Measurements from ENCODE around the gene LCN6. TPM values are rescaled to one million over a fixed set of nuclear protein-coding genes. Genes with fewer than 3 reads are reported as not detected.

Gene LCN6
- total and polyA plus RNA-seq, 2 of the 13 experiments (the other 11 are each of a cell fraction or from before 2014, with no cell fraction given): not detected

DNA sequence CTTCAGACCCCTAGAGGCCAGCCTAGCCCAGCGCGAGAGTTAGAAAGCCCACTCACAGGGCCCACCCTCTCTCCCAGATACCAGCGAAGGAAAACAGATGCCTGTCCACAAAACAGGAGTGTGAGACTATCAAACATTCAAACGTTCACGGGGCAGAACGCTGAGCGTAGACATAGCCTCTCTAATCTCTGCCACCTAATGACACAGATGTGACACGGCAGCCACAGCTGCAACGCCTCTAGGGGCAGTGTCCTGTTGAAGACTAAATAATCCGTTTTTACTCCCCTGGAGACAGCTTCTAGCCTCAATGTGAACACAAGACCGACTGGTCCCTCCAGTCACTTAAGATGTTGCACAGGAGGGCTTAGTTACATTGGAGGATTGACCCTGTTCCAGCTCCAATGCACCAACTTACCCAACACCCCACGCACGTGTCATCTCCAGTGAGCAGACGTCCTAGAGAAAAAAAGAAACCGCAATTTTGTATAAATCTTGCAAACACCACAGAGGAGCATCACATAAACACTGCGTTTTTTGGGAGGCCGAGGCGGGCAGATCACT lies 21.6 kb downstream of the LCN6 start (continued):
- TF ChIP-seq ATRX (CRISPR knock-in tag; IDR thresholded peaks at IDR 0.05; ENCODE audit: borderline replicate concordance): no peak
- TF ChIP-seq MAFK (conservative IDR thresholded peaks at IDR 0.05 in 1 of 2, IDR thresholded peaks at IDR 0.05 in 1 of 2; ENCODE audit: low read length in 2 of 2): no peak
- TF ChIP-seq, protein P1, sequence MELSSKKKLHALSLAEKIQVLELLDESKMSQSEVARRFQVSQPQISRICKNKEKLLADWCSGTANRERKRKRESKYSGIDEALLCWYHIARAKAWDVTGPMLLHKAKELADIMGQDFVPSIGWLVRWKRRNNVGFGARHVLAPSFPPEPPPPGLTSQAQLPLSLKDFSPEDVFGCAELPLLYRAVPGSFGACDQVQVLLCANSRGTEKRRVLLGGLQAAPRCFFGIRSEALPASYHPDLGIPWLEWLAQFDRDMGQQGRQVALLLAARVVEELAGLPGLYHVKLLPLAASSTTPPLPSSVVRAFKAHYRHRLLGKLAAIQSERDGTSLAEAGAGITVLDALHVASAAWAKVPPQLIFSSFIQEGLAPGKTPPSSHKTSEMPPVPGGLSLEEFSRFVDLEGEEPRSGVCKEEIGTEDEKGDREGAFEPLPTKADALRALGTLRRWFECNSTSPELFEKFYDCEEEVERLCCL (CRISPR knock-in tag; IDR thresholded peaks at IDR 0.05; ENCODE audit: borderline replicate concordance): no peak
- TF ChIP-seq, protein P2, sequence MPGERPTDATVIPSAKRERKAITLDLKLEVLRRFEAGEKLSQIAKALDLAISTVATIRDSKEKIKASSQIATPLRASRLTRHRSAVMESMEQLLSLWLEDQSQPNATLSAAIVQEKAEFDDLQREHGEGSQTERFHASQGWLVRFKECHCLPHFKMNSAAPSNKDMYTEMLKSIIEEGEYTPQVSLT (CRISPR knock-in tag; IDR thresholded peaks at IDR 0.05; ENCODE audit: borderline replicate concordance, low read depth): no peak
- TF ChIP-seq, protein P3, sequence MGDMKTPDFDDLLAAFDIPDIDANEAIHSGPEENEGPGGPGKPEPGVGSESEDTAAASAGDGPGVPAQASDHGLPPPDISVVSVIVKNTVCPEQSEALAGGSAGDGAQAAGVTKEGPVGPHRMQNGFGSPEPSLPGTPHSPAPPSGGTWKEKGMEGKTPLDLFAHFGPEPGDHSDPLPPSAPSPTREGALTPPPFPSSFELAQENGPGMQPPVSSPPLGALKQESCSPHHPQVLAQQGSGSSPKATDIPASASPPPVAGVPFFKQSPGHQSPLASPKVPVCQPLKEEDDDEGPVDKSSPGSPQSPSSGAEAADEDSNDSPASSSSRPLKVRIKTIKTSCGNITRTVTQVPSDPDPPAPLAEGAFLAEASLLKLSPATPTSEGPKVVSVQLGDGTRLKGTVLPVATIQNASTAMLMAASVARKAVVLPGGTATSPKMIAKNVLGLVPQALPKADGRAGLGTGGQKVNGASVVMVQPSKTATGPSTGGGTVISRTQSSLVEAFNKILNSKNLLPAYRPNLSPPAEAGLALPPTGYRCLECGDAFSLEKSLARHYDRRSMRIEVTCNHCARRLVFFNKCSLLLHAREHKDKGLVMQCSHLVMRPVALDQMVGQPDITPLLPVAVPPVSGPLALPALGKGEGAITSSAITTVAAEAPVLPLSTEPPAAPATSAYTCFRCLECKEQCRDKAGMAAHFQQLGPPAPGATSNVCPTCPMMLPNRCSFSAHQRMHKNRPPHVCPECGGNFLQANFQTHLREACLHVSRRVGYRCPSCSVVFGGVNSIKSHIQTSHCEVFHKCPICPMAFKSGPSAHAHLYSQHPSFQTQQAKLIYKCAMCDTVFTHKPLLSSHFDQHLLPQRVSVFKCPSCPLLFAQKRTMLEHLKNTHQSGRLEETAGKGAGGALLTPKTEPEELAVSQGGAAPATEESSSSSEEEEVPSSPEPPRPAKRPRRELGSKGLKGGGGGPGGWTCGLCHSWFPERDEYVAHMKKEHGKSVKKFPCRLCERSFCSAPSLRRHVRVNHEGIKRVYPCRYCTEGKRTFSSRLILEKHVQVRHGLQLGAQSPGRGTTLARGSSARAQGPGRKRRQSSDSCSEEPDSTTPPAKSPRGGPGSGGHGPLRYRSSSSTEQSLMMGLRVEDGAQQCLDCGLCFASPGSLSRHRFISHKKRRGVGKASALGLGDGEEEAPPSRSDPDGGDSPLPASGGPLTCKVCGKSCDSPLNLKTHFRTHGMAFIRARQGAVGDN (CRISPR knock-in tag; IDR thresholded peaks at IDR 0.05): 0 out of 2 replicates have a peak, but pooled peaks have one; percentile 7
- no peak for TF ChIP-seq BRD4 (CRISPR knock-in tag; IDR thresholded peaks at IDR 0.05)
- TF ChIP-seq, protein P4, sequence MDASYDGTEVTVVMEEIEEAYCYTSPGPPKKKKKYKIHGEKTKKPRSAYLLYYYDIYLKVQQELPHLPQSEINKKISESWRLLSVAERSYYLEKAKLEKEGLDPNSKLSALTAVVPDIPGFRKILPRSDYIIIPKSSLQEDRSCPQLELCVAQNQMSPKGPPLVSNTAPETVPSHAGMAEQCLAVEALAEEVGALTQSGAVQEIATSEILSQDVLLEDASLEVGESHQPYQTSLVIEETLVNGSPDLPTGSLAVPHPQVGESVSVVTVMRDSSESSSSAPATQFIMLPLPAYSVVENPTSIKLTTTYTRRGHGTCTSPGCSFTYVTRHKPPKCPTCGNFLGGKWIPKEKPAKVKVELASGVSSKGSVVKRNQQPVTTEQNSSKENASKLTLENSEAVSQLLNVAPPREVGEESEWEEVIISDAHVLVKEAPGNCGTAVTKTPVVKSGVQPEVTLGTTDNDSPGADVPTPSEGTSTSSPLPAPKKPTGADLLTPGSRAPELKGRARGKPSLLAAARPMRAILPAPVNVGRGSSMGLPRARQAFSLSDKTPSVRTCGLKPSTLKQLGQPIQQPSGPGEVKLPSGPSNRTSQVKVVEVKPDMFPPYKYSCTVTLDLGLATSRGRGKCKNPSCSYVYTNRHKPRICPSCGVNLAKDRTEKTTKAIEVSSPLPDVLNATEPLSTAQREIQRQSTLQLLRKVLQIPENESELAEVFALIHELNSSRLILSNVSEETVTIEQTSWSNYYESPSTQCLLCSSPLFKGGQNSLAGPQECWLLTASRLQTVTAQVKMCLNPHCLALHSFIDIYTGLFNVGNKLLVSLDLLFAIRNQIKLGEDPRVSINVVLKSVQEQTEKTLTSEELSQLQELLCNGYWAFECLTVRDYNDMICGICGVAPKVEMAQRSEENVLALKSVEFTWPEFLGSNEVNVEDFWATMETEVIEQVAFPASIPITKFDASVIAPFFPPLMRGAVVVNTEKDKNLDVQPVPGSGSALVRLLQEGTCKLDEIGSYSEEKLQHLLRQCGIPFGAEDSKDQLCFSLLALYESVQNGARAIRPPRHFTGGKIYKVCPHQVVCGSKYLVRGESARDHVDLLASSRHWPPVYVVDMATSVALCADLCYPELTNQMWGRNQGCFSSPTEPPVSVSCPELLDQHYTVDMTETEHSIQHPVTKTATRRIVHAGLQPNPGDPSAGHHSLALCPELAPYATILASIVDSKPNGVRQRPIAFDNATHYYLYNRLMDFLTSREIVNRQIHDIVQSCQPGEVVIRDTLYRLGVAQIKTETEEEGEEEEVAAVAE (CRISPR knock-in tag; IDR thresholded peaks at IDR 0.05; ENCODE audit: borderline replicate concordance): no peak
- no peak for TF ChIP-seq IKZF1 (IDR thresholded peaks at IDR 0.05)
- no peak for TF ChIP-seq FOXC1 (CRISPR knock-in tag; IDR thresholded peaks at IDR 0.05; ENCODE audit: borderline replicate concordance)
- TF ChIP-seq ZNF577 (CRISPR knock-in tag; IDR thresholded peaks at IDR 0.05; ENCODE audit: borderline replicate concordance, low read depth): no peak
- TF ChIP-seq ZNF777 (CRISPR knock-in tag; IDR thresholded peaks at IDR 0.05): no peak
- no peak for TF ChIP-seq ZNF101 (CRISPR knock-in tag; IDR thresholded peaks at IDR 0.05; ENCODE audit: borderline replicate concordance, low read depth)
- no peak for TF ChIP-seq ZBTB38 (CRISPR knock-in tag; IDR thresholded peaks at IDR 0.05)
- TF ChIP-seq GABPB1 (CRISPR knock-in tag; IDR thresholded peaks at IDR 0.05): no peak
- TF ChIP-seq ZNF331 (CRISPR knock-in tag; IDR thresholded peaks at IDR 0.05): no peak
- TF ChIP-seq, protein P5, sequence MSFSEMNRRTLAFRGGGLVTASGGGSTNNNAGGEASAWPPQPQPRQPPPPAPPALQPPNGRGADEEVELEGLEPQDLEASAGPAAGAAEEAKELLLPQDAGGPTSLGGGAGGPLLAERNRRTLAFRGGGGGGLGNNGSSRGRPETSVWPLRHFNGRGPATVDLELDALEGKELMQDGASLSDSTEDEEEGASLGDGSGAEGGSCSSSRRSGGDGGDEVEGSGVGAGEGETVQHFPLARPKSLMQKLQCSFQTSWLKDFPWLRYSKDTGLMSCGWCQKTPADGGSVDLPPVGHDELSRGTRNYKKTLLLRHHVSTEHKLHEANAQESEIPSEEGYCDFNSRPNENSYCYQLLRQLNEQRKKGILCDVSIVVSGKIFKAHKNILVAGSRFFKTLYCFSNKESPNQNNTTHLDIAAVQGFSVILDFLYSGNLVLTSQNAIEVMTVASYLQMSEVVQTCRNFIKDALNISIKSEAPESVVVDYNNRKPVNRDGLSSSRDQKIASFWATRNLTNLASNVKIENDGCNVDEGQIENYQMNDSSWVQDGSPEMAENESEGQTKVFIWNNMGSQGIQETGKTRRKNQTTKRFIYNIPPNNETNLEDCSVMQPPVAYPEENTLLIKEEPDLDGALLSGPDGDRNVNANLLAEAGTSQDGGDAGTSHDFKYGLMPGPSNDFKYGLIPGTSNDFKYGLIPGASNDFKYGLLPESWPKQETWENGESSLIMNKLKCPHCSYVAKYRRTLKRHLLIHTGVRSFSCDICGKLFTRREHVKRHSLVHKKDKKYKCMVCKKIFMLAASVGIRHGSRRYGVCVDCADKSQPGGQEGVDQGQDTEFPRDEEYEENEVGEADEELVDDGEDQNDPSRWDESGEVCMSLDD (CRISPR knock-in tag; IDR thresholded peaks at IDR 0.05; ENCODE audit: borderline replicate concordance): no peak
